Sigmoid colon (tissue), 4 donors: ENCODE results near the gene PGF.

Source experiments
- CTCF ChIP-seq, 4 experiments: fragments of 450-650 bp in 3 of 4; fragments of 200-600 bp in 1 of 4; IDR thresholded peaks; one replicate each; pipeline ENCODE4 v1.5.1; 2016 to 2019; ENCODE audit warnings: antibody characterized with exemption in 4 of 4, mild to moderate bottlenecking in 3 of 4, moderate library complexity in 2 of 4
- EP300 ChIP-seq, 4 donors: sonication (generic); formaldehyde crosslinking; IDR thresholded peaks; one replicate each; pipeline ENCODE4 v1.6.1; 2017; ENCODE audit warnings: antibody characterized with exemption in 4 of 4
- POLR2AphosphoS5 ChIP-seq, 4 donors: sonication (generic); formaldehyde crosslinking; IDR thresholded peaks; one replicate each; pipeline ENCODE4 v1.6.1; 2017; ENCODE audit warnings: antibody characterized with exemption in 4 of 4

GRCh38 chr14:74920281-74920680 lies 35.1 kb downstream of the PGF start:
- TF ChIP-seq POLR2AphosphoS5 (IDR thresholded peaks at IDR 0.05) (no peak), CTCF (IDR thresholded peaks at IDR 0.05) (no peak), EP300 (IDR thresholded peaks at IDR 0.05) (no peak)
